Natural killer cell (primary cell): ENCODE data around the gene GJC2. TPM values are rescaled to one million over a fixed set of nuclear protein-coding genes. Genes with fewer than 3 reads are reported as not detected.

Experiments used
- ATAC-seq, 3 donors: fragments of 150-1000 bp in 2 of 3; fragments of 200-7000 bp in 1 of 3; cut with Tn5 transposase; 1 replicate in 1 of 3; 2 replicates in 2 of 3; pipeline ENCODE4 v1.10.0; 2021; ENCODE audit warnings: mild to moderate bottlenecking in 2 of 3, moderate library complexity in 2 of 3
- DNase-seq, 2 donors: peaks; one replicate each; pipeline versions ENCODE4 v3.0.0 to v3.0.0-alpha.2; 2013 to 2021; ENCODE audit warnings: mixed read lengths in 1 of 2
- H3K27ac ChIP-seq: one replicate; pipeline ENCODE4 v1.5.1; 2013; ENCODE audit warnings: mild to moderate bottlenecking, low read length
- H3K27me3 ChIP-seq: one replicate; pipeline ENCODE4 v1.6.1; 2013; ENCODE audit warnings: low read length; ENCODE audit not compliant: control insufficient read depth, insufficient read depth
- H3K36me3 ChIP-seq: one replicate; pipeline ENCODE4 v1.6.1; 2013; ENCODE audit warnings: low read length; ENCODE audit not compliant: control insufficient read depth, insufficient read depth
- H3K4me1 ChIP-seq: one replicate; pipeline ENCODE4 v1.6.1; 2013; ENCODE audit warnings: low read length; ENCODE audit not compliant: control insufficient read depth, insufficient read depth
- H3K4me3 ChIP-seq: one replicate; pipeline ENCODE4 v1.5.1; 2013; ENCODE audit warnings: low read length
- H3K9me3 ChIP-seq: one replicate; pipeline ENCODE4 v1.6.1; 2013; ENCODE audit warnings: low read length; ENCODE audit not compliant: control insufficient read depth, insufficient read depth
- H3K27ac Mint-ChIP-seq, 2 donors: one replicate each; pipeline ENCODE4 v1.8.0; 2022; ENCODE audit warnings: mild to moderate bottlenecking in 2 of 2, mixed read lengths in 2 of 2, moderate library complexity in 1 of 2
- H3K27me3 Mint-ChIP-seq, 2 donors: one replicate each; pipeline ENCODE4 v1.8.0; 2022; ENCODE audit warnings: low read depth in 2 of 2, mixed read lengths in 2 of 2
- H3K36me3 Mint-ChIP-seq: one replicate; pipeline ENCODE4 v1.8.0; 2022; ENCODE audit warnings: mixed read lengths
- H3K4me1 Mint-ChIP-seq, 2 donors: one replicate each; pipeline ENCODE4 v1.8.0; 2022; ENCODE audit warnings: mixed read lengths in 2 of 2
- H3K4me3 Mint-ChIP-seq: one replicate; pipeline ENCODE4 v1.8.0; 2022; ENCODE audit warnings: mild to moderate bottlenecking, moderate library complexity, mixed read lengths
- H3K9me3 Mint-ChIP-seq, 2 donors: one replicate each; pipeline ENCODE4 v1.8.0; 2022; ENCODE audit warnings: mixed read lengths in 2 of 2
- CTCF ChIP-seq: fragments of 200-600 bp; IDR thresholded peaks from one replicate; pipeline ENCODE4 v1.8.0; 2022; ENCODE audit warnings: antibody characterized with exemption
- WGBS: methylation state at CpG from one replicate; pipeline ENCODE4 v1.1.7; 2013; ENCODE audit warnings: missing lambda C conversion rate; ENCODE audit not compliant: insufficient coverage; 5-methylcytosine and 5-hydroxymethylcytosine counted together
- intact Hi-C: fragments of 100-400 bp; cut with micrococcal nuclease; formaldehyde crosslinking; loops from one replicate; pipeline ENCODE4 v1.14.2; 2022
- total RNA-seq, 4 donors: library from RNA; stranded (reverse); fragments of 120-200 nt in 1 of 4; gene quantifications; one replicate each; pipeline versions ENCODE4 v1.2.3 to v1.2.4, GENCODE V29; 2013 to 2022

GJC2 gene
- total RNA-seq: 1 to 10 TPM; 1.0 to 2.2 (median 1.7) TPM
- total RNA-seq (2013): 0.43 TPM

DNA sequence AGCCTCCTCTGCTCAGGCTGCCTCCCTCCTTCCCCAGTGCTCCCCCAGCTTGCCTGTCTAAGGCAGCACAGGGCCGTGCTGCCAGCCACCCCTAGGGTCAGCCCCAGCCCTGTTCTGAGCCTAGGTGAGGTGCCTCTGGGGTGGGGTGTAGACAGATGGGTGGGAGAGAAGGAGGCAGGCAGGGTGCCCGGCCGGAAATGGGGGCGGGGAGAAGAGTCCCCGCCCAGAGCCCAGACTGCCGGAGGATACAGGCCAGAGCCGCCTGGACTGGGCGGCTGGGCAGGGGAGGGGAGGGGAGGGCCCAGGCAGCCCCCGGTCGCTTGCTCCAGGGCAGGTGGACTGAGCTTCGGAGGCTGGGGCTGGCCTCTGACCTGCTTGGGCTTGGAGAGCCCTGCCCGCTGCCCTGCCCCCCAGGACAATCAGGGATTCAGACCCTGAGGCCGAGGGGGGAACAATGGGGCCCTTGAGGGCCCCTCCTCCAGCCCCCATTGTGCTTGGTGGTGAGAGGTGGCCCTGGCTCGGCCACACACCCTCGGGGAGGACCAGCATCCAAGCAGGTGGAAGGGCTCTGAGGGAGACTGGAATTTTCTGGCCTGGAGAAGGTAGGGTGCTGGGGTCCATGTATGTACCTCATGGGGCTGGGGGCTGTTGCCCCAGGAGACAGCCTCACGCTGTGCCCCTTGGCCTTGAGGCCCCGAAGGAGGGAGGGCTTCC lies at the start of gene GJC2:
GJC2 (plus strand) TSS at position 525 of the 714 bp plus-strand sequence. CDS start 7,829 bp downstream, outside the sequence.
- Histone ChIP-seq H3K27ac (no peak within 1 kb of the TSS), H3K27me3 (no peaks in the 10 kb centered on the region), H3K9me3 (no peaks in the 10 kb centered on the region), H3K4me3 (no peak within 1 kb of the TSS), H3K36me3 (peaks cover 42% of the 10 kb centered on the region), H3K4me1 (peaks cover 15% of the 10 kb centered on the region)
- Mint-ChIP-seq H3K9me3 (no peaks in the 10 kb centered on the region), H3K27ac (peak within 1 kb of the TSS in 1 of 2 donors; percentile 13), H3K4me1 (peaks cover 0 to 16% of the 10 kb centered on the region in 2 donors), H3K36me3 (no peaks in the 10 kb centered on the region), H3K27me3 (no peaks in the 10 kb centered on the region), H3K4me3 (no peak within 1 kb of the TSS)
- no peak for TF ChIP-seq CTCF
- intact Hi-C loops: no loop called here
- DNase-seq: peak in 1 of 2 donors; percentile 13
- peak in 1 of 3 donors; percentile 7 for ATAC-seq
- 93% methylated on average over 17 of the region's 17 CpGs for WGBS

- Histone ChIP-seq H3K4me1 (peaks cover 49% of the 10 kb centered on the region), H3K4me3 (no peak overlapping the region), H3K36me3 (peaks cover 38% of the 10 kb centered on the region), H3K27me3 (no peaks in the 10 kb centered on the region), H3K27ac (peak overlapping the region; percentile 78), H3K9me3 (no peaks in the 10 kb centered on the region)
- peak overlapping the region; percentile 59 for H3K4me3 Mint-ChIP-seq
- peaks cover 39 to 42% of the 10 kb centered on the region in 2 donors for H3K4me1 Mint-ChIP-seq
- intact Hi-C loops: no loop called here
- no peaks in the 10 kb centered on the region for H3K36me3 Mint-ChIP-seq
- no peak for TF ChIP-seq CTCF
- H3K27ac Mint-ChIP-seq: peak overlapping the region; percentile 68 to 96
- H3K9me3 Mint-ChIP-seq: no peaks in the 10 kb centered on the region
- DNase-seq: peak in 1 of 2 donors; percentile 15
- H3K27me3 Mint-ChIP-seq: no peaks in the 10 kb centered on the region
- no peak for ATAC-seq
- 90% methylated on average over 11 of the region's 12 CpGs for WGBS
Observed at GRCh38 chr1:228100822-228101613, 48.7 kb upstream of the GJC2 start.

DNA sequence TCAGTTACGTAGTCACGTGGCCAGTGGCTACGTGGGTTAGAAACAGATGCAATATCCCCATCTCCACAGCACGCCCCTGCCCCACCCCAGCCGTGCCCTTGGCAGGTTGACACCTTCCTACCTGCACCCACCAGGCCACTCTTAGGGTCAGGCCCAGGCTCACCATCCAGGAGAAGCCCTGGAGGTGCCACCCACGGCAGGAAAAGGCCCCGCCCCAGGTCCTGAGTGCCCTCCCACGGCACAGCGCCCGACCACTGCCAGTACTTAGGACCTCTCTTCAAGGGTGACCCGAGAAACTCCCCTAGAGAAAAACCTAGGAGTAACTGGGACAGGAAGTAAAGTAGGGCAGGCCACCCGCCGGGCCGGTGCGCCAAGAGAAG lies 48.1 kb upstream of the GJC2 start:
- Histone ChIP-seq H3K9me3 (no peaks in the 10 kb centered on the region), H3K4me3 (peak overlapping the region; percentile 96), H3K4me1 (peaks cover 43% of the 10 kb centered on the region), H3K27me3 (no peaks in the 10 kb centered on the region), H3K36me3 (peaks cover 44% of the 10 kb centered on the region), H3K27ac (peak overlapping the region; percentile 78)
- H3K36me3 Mint-ChIP-seq: no peaks in the 10 kb centered on the region
- peaks cover 38 to 42% of the 10 kb centered on the region in 2 donors for H3K4me1 Mint-ChIP-seq
- peak overlapping the region; percentile 68 to 96 for H3K27ac Mint-ChIP-seq
- no peak for ATAC-seq
- DNase-seq: no peak
- no peaks in the 10 kb centered on the region for H3K27me3 Mint-ChIP-seq
- no peaks in the 10 kb centered on the region for H3K9me3 Mint-ChIP-seq
- intact Hi-C loops: no loop called here
- no peak for TF ChIP-seq CTCF
- 42% methylated on average over 15 of the region's 15 CpGs for WGBS
- peak overlapping the region; percentile 59 for H3K4me3 Mint-ChIP-seq
